Measurements from ENCODE around the gene NAGA.

- no peak for TF ChIP-seq EZH2phosphoT487 (IDR thresholded peaks at IDR 0.05; ENCODE audit: insufficient read depth, low read depth)
- TF ChIP-seq EZH2 (IDR thresholded peaks at IDR 0.05; ENCODE audit: insufficient read depth, poor library complexity, severe bottlenecking) = no peak
Observed at GRCh38 chr22:42010778-42011177, 59.8 kb downstream of the NAGA start.
